WTC11 (cell line): ENCODE results near the gene HDAC9.

Source experiments
- CBFB ChIP-seq: sonication (generic); formaldehyde crosslinking; IDR thresholded peaks from 2 replicates; pipeline ENCODE4 v1.8.1; 2022; ENCODE audit warnings: mild to moderate bottlenecking, low read depth, missing genetic modification reagents
- CREB1 ChIP-seq: sonication (generic); formaldehyde crosslinking; IDR thresholded peaks from 2 replicates; pipeline ENCODE4 v1.8.0; 2023; ENCODE audit warnings: mild to moderate bottlenecking, missing genetic modification reagents
- ETV6 ChIP-seq: sonication (generic); formaldehyde crosslinking; IDR thresholded peaks from 2 replicates; pipeline ENCODE4 v1.8.1; 2022; ENCODE audit warnings: mild to moderate bottlenecking, missing genetic modification reagents
- JUN ChIP-seq: sonication (generic); formaldehyde crosslinking; IDR thresholded peaks from 2 replicates; pipeline ENCODE4 v1.8.0; 2023; ENCODE audit warnings: mild to moderate bottlenecking, missing genetic modification reagents
- RELA ChIP-seq: sonication (generic); formaldehyde crosslinking; IDR thresholded peaks from 2 replicates; pipeline ENCODE4 v1.8.1; 2022; ENCODE audit warnings: missing genetic modification reagents, mild to moderate bottlenecking, borderline replicate concordance
- ZNF232 ChIP-seq: sonication (generic); formaldehyde crosslinking; IDR thresholded peaks from 2 replicates; pipeline ENCODE4 v1.8.0; 2022; ENCODE audit warnings: mild to moderate bottlenecking, missing genetic modification reagents
- ZNF263 ChIP-seq: sonication (generic); formaldehyde crosslinking; IDR thresholded peaks from 2 replicates; pipeline ENCODE4 v1.8.1; 2022; ENCODE audit warnings: low read depth, mild to moderate bottlenecking, moderate library complexity, missing genetic modification reagents
- ZNF416 ChIP-seq: fragments of 250-450 bp; sonication (Bioruptor Pico); IDR thresholded peaks from 2 replicates; pipeline ENCODE4 v1.9.0; 2021; ENCODE audit warnings: mild to moderate bottlenecking, inconsistent platforms
- TF ChIP-seq, protein P1 (sequence below): fragments of 200-600 bp; IDR thresholded peaks from 2 replicates; pipeline ENCODE4 v1.8.0; 2022; ENCODE audit warnings: antibody characterized with exemption
- TF ChIP-seq, protein P2 (sequence below): sonication (generic); formaldehyde crosslinking; conservative IDR thresholded peaks from 2 replicates; pipeline ENCODE4 v1.8.1; 2022; ENCODE audit warnings: mild to moderate bottlenecking, missing genetic modification reagents
- TF ChIP-seq, protein P3 (sequence below): sonication (generic); formaldehyde crosslinking; IDR thresholded peaks from 2 replicates; pipeline ENCODE4 v1.8.1; 2023; ENCODE audit warnings: mild to moderate bottlenecking, missing genetic modification reagents
- TF ChIP-seq, protein P4 (sequence below): sonication (generic); formaldehyde crosslinking; IDR thresholded peaks from 2 replicates; pipeline ENCODE4 v1.8.1; 2023; ENCODE audit warnings: mild to moderate bottlenecking, missing genetic modification reagents, moderate library complexity

DNA sequence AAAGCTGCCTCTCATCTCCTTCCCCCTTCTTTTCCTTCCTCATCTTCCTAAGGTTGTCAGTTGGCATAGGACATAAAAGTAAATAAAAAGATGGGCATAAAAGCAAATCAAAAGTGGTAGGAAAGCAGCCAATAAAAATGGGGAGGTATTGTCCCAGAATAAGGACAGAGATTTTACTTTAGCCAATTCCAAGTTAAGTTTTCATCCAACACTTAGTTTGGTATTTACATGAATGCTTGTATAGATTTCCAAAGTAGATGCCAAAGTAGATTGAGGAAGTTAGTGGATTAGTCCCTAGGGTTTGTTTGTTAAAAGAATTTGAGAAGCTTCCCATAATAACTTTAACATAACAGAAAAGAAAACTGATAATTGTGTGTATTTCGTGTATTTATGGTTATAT, 33.7 kb downstream of the HDAC9 start:
- TF ChIP-seq ZNF263 (CRISPR knock-in tag) (no peak), CBFB (CRISPR knock-in tag) (no peak), ETV6 (CRISPR knock-in tag) (no peak), CREB1 (no peak), RELA (CRISPR knock-in tag) (no peak), ZNF416 (CRISPR knock-in tag) (no peak), JUN (CRISPR knock-in tag) (no peak), ZNF232 (CRISPR knock-in tag) (no peak)
- TF ChIP-seq, protein P1, sequence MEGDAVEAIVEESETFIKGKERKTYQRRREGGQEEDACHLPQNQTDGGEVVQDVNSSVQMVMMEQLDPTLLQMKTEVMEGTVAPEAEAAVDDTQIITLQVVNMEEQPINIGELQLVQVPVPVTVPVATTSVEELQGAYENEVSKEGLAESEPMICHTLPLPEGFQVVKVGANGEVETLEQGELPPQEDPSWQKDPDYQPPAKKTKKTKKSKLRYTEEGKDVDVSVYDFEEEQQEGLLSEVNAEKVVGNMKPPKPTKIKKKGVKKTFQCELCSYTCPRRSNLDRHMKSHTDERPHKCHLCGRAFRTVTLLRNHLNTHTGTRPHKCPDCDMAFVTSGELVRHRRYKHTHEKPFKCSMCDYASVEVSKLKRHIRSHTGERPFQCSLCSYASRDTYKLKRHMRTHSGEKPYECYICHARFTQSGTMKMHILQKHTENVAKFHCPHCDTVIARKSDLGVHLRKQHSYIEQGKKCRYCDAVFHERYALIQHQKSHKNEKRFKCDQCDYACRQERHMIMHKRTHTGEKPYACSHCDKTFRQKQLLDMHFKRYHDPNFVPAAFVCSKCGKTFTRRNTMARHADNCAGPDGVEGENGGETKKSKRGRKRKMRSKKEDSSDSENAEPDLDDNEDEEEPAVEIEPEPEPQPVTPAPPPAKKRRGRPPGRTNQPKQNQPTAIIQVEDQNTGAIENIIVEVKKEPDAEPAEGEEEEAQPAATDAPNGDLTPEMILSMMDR = no peak
- TF ChIP-seq, protein P2, sequence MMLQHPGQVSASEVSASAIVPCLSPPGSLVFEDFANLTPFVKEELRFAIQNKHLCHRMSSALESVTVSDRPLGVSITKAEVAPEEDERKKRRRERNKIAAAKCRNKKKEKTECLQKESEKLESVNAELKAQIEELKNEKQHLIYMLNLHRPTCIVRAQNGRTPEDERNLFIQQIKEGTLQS = no peak
- TF ChIP-seq, protein P3, sequence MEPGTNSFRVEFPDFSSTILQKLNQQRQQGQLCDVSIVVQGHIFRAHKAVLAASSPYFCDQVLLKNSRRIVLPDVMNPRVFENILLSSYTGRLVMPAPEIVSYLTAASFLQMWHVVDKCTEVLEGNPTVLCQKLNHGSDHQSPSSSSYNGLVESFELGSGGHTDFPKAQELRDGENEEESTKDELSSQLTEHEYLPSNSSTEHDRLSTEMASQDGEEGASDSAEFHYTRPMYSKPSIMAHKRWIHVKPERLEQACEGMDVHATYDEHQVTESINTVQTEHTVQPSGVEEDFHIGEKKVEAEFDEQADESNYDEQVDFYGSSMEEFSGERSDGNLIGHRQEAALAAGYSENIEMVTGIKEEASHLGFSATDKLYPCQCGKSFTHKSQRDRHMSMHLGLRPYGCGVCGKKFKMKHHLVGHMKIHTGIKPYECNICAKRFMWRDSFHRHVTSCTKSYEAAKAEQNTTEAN (CRISPR knock-in tag) = no peak
- TF ChIP-seq, protein P4, sequence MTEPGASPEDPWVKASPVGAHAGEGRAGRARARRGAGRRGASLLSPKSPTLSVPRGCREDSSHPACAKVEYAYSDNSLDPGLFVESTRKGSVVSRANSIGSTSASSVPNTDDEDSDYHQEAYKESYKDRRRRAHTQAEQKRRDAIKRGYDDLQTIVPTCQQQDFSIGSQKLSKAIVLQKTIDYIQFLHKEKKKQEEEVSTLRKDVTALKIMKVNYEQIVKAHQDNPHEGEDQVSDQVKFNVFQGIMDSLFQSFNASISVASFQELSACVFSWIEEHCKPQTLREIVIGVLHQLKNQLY (CRISPR knock-in tag) = no peak
